A673 (cell line): Measurements from ENCODE around the gene NAV2.

Experiments used
- CTCF ChIP-seq: fragments of 300-800, 200-600 bp; sonication (generic); conservative IDR thresholded peaks from 2 replicates; pipeline ENCODE4 v1.5.1; 2017; ENCODE audit warnings: low read depth, mild to moderate bottlenecking, antibody characterized with exemption, low read length, moderate library complexity, mixed read lengths
- EZH2 ChIP-seq: fragments of 200-600 bp; sonication (generic); IDR thresholded peaks from 2 replicates; pipeline ENCODE4 v1.6.1; 2017; ENCODE audit warnings: borderline replicate concordance, low read depth, mild to moderate bottlenecking, mixed read lengths, antibody characterized with exemption, low read length; ENCODE audit not compliant: poor library complexity, severe bottlenecking

GRCh38 chr11:19772480-19772879 lies 59.8 kb downstream of the NAV2 start:
- TF ChIP-seq CTCF = no peak
- no peak for TF ChIP-seq EZH2
